GM19351 (cell line): ENCODE measurements around the gene DMAC2.
"Not testable (repeated sequence)": the region's sequence is repeated elsewhere in the genome, so short reads cannot be mapped to it uniquely, and the experiment has no call there.

Experiments used
- ATAC-seq: cut with Tn5 transposase; IDR thresholded peaks from one replicate; pipeline ENCODE4 v1.9.1; 2021; ENCODE audit warnings: mild to moderate bottlenecking, moderate library complexity; ENCODE audit not compliant: unreplicated experiment

DMAC2 gene

DNA sequence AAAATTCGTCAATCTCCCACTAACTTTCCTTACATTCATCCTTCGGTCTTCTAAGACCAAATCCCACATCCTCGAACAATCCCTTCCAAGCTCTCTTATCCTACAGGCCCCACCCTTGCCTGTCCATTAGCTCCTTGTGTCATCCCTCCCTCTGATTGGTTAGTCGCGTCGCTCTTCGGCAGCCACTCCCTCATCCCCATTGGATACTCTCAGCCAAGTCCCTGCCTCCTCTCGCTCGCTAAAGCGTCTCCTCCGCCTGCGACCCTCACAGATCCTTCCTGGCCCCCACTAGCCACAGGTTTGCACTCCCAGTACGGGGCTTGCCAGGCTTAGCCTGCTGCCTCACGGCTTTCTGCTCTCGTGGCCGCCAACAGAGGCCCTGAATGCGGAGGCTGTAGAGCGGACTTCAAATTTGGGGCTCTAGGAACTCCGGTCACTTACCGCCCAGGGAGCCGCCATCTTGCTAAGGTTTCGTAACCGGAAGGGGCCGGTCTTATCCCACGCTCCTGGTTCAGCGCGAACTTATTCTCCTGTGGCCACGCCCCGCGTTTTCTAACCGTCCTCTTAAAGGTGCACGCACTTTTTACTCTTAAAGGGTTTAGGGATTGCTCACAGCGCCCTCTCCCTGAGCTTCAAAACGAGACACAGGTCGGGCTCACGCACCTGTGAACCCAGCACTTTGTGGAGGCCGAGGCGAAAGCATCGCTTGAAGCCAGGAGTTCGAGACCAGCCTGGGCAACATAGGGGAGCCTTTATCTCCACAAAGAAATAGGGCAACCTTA is at the start of gene DMAC2:
Gene DMAC2 (minus strand): TSS at position 472 of the 782 bp plus-strand sequence. CDS start 13 bp downstream, at position 459.
- peak; percentile 89 for ATAC-seq

- ATAC-seq = not testable (repeated sequence)
Measured at GRCh38 chr19:41486953-41487352, 47.2 kb upstream of the DMAC2 start.

GRCh38 chr19:41484822-41485221 is 45.1 kb upstream of the DMAC2 start:
- ATAC-seq = no peak

GRCh38 chr19:41480336-41480735 is 40.6 kb upstream of the DMAC2 start:
- ATAC-seq = no peak

DNA sequence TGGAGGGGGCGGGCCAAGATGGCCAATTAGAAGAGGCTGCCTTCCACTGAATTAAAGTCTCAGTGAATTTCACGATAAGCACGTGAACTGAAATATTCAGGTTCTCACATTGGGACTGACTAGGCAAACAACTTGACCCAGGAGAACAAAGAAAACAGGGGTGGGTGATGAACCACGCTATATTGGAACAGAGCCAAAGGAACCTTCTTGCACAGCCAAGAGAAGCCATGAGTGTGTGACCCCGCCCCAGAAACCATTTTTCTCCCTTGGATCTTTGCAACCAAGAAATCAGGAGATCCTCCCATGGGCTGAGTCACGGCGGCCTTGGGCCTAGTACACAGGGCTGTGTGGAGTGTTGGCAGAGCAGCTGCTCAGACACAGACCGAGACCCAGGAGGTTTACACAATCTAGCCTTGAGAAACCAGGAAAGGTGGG is 40.1 kb upstream of the DMAC2 start:
- ATAC-seq = no peak

DNA sequence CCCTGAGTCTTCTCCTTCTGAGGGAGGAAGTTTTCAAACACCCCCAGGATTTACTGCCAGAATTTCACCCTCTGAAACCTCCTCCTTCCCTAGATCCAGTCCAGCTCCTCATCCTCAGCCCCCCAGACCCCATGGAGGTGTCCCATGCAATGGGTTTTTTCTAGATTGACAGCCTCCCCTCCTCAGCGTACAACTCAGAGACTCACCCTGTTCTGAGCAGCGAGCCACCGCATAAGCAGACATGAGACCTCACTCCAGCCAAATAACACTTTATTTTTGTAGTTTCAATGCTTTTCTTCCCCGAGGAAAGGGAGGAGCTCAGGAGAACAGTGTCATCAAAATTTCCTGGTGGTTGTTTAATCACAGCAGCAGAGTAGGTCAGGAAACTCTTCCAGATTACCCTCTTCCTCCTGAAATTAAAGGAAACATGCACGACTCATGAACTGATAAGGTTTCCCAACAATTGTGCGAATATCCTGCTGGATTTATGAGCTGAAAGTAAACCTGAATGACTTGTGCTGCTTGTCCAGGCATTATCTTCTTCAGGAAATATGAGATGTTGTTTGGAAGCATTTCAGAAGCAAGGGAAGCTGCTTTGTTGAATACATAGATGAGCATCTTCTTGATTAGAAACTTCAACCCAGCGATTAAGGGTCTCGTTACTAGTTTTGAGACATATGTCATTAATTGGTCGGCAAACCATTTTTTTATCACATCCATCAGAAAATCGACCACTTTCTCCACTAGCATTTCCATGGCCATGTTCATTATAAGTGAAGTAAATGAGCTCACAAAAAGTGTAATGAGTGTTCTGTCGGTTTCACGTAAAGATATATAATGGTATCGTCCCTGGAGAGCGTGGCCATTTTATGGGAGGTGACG is 39.4 kb upstream of the DMAC2 start:
- no peak for ATAC-seq

- ATAC-seq = no peak
Measured at GRCh38 chr19:41478171-41478570, 38.5 kb upstream of the DMAC2 start.

- no peak for ATAC-seq
Measured at GRCh38 chr19:41476583-41476982, 36.9 kb upstream of the DMAC2 start.

DNA sequence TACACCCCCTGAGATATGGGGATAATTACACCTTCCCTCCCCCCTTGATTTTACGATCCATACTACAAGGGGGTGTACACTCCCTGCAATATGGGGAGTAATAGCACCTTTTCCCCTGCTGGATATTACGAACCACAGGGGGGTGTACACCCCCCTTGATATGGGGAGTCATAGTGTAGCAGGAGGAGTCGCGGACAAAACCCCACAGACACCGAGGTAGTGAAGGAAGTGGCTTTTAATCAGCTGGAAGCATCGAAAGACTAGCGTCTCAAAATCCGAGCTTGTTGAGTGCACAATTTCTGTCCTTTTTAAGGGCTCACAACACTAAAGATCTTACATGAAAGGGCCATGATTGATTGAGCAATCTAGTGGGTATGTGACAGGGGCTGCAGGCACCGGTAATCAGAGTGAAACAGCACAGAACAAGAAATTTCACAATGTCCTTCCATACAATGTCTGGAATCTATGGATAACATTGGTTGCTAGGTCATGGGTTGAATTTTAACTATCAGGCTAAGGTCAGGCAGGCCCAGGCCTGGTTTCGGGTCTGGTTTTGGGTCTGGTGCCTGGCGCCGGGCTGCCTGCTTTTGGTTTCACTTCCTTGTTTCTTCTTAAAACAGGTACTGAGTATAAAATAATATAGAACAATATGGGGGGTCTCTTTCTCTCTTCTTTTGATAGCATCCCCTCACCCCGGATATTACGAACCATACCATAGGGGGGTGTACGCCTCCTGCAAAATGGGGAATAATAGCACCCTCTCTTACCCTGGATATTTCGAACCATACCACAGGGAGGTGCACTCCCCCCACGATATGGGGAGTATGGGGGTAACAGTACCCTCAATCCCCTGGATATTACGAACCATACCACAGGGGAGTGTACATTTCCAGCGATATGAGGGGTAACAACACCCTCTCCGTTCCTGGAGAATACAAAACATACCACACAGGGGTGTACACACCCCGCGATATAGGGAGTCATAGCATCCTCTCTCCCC is 23.8 kb upstream of the DMAC2 start:
- not testable (repeated sequence) for ATAC-seq

DNA sequence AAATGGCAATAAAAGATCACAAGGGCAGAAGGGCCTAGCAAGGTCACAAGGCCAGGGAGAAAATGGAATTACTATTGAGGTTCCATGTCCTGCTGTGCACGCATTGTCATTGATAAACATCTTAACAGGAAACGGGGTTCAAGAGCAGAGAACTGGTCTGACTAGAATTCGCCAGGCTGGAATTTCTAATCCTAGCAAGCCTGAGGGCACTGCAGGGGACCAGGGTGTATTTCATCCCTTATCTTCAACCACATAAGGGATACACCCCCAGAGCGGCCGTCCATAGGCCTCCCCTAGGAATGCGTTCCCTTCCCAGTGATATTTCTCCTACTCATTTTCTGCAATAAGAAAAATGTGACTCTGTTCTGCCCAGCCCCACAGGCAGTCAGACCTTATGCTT is 22.8 kb upstream of the DMAC2 start:
- no peak for ATAC-seq

DNA sequence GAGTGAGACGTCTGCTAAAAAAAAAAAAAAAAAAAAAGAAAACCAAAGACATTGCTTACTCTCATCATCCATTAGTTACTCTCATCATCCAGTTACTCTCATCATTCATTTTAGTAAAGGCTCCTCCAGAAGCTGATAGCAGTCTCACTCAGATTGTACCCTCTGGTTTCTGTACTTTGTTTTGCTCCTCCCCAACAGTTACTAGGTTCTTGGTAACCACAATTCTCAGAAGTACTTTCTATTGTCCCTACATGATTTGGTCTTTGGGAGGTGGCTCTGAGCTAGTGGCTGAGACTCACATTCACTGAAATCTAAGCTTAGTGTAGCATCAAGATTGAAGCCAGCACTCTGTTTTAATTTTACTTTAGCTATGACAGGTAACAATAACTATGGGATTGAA is 17.5 kb upstream of the DMAC2 start:
- peak; percentile 60 for ATAC-seq

GRCh38 chr19:41456342-41456918 is 16.7 kb upstream of the DMAC2 start:
- ATAC-seq = no peak

- ATAC-seq = no peak
Measured at GRCh38 chr19:41455936-41456335, 16.2 kb upstream of the DMAC2 start.

- no peak for ATAC-seq
Measured at GRCh38 chr19:41452584-41453275, 13.0 kb upstream of the DMAC2 start.

- no peak for ATAC-seq
Measured at GRCh38 chr19:41449865-41450178, 10.1 kb upstream of the DMAC2 start.

- ATAC-seq = no peak
Measured at GRCh38 chr19:41449079-41449864, 9.6 kb upstream of the DMAC2 start.

GRCh38 chr19:41447732-41448332 is 8.1 kb upstream of the DMAC2 start:
- no peak for ATAC-seq

DNA sequence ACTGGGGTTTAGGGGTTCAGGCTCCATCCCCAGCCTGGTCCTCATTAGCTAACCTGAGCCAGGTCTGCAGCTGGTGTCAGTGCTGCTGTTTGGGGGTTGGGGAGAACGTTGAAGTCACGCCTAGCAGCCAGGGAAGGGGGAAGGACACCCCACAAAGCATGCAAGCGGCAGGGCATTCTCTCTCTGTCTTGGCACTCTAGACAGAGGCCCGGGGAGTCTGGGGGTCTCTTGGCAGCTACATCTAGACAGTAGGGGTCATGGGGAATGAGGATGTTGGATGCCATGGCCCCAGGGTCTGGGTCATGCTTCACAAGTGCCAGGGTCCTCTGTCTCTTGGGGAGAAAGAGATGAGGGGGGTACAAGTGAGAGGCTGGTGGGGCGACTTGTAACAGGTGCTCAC is 5.9 kb upstream of the DMAC2 start:
- ATAC-seq = no peak
